DOHH2 (cell line): ENCODE results near the gene MSMB.

Experiments used
- EZH2phosphoT487 ChIP-seq: fragments of 200-600 bp; sonication (generic); IDR thresholded peaks from 2 replicates; pipeline ENCODE4 v1.6.1; 2017; ENCODE audit warnings: borderline replicate concordance, mild to moderate bottlenecking, antibody characterized with exemption, low read length, moderate library complexity, mixed read lengths
- TF ChIP-seq, protein P1 (sequence below): fragments of 200-600 bp; sonication (generic); IDR thresholded peaks from one replicate; pipeline ENCODE4 v1.5.1; 2014; ENCODE audit warnings: antibody characterized with exemption, mild to moderate bottlenecking, low read depth, low read length; ENCODE audit not compliant: poor library complexity, severe bottlenecking

DNA sequence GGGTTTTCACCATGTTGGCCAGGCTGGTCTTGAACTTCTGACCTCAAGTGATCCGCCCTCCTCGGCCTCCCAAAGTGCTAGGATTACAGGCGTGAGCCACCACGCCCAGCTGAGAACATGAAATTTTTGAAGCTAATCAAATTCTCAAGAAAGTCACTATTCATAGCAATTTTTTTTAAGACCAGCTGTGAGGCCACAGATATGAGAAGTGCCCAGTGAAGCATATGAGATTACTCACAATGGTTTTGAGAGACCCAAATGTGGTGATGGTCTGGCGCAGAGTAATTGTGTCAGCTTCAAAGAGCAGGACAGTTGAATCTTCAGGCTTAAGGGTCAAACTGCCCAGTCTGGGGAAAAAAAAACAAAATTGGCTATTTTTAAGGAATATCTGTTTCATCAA, 31.9 kb downstream of the MSMB start:
- TF ChIP-seq, protein P1, sequence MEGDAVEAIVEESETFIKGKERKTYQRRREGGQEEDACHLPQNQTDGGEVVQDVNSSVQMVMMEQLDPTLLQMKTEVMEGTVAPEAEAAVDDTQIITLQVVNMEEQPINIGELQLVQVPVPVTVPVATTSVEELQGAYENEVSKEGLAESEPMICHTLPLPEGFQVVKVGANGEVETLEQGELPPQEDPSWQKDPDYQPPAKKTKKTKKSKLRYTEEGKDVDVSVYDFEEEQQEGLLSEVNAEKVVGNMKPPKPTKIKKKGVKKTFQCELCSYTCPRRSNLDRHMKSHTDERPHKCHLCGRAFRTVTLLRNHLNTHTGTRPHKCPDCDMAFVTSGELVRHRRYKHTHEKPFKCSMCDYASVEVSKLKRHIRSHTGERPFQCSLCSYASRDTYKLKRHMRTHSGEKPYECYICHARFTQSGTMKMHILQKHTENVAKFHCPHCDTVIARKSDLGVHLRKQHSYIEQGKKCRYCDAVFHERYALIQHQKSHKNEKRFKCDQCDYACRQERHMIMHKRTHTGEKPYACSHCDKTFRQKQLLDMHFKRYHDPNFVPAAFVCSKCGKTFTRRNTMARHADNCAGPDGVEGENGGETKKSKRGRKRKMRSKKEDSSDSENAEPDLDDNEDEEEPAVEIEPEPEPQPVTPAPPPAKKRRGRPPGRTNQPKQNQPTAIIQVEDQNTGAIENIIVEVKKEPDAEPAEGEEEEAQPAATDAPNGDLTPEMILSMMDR, result no peak
- TF ChIP-seq EZH2phosphoT487, result no peak
